Measurements from ENCODE around the gene MS4A10.
A peak's percentile ranks its signal among the peaks of the same experiment; 100 is the strongest.
"Not testable (repeated sequence)": the region's sequence is repeated elsewhere in the genome, so short reads cannot be mapped to it uniquely, and the experiment has no call there.

MS4A10 gene

GRCh38 chr11:60757231-60757800 lies 27.8 kb upstream of the MS4A10 start:
- no peak for TF ChIP-seq CTCF (IDR thresholded peaks at IDR 0.05; ENCODE audit: control insufficient read depth, insufficient read depth, low read depth, low read length, missing control alignments)
- no peak for DNase-seq (ENCODE audit: low read depth)
- no peak overlapping the region for H3K4me3 ChIP-seq (ENCODE audit: control insufficient read depth, low read depth, low read length)

DNA sequence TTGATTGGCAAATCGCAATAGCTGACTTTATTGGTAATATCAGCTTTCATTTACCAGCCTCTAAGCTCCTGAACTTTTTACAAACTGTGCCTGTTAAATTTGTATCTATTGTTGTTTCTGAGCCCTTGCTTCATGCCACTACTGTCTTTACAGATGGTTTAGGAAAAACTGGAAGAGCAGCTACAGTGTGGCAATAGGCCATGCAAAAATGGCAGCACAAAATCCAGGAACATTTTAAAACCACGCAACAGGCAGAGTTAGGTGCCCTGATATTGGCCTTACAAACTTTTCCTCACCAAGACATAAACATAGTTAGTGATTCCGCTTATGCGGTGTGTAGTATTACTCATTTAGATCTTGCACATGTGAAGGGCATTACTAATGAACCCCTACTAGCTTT lies 26.5 kb upstream of the MS4A10 start:
- H3K4me3 ChIP-seq (ENCODE audit: control insufficient read depth, low read depth, low read length); DNase-seq (ENCODE audit: low read depth): not testable (repeated sequence)

- not testable (repeated sequence) for H3K4me3 ChIP-seq (ENCODE audit: control insufficient read depth, low read depth, low read length); DNase-seq (ENCODE audit: low read depth)
These were observed 25.5 kb upstream of the MS4A10 start for GRCh38 chr11:60759438-60760225.

- DNase-seq (ENCODE audit: low read depth): no peak
- TF ChIP-seq CTCF (IDR thresholded peaks at IDR 0.05; ENCODE audit: control insufficient read depth, insufficient read depth, low read depth, low read length, missing control alignments): no peak
- no peak overlapping the region for H3K4me3 ChIP-seq (ENCODE audit: control insufficient read depth, low read depth, low read length)
These were observed 23.5 kb upstream of the MS4A10 start for GRCh38 chr11:60761436-60762190.

DNA sequence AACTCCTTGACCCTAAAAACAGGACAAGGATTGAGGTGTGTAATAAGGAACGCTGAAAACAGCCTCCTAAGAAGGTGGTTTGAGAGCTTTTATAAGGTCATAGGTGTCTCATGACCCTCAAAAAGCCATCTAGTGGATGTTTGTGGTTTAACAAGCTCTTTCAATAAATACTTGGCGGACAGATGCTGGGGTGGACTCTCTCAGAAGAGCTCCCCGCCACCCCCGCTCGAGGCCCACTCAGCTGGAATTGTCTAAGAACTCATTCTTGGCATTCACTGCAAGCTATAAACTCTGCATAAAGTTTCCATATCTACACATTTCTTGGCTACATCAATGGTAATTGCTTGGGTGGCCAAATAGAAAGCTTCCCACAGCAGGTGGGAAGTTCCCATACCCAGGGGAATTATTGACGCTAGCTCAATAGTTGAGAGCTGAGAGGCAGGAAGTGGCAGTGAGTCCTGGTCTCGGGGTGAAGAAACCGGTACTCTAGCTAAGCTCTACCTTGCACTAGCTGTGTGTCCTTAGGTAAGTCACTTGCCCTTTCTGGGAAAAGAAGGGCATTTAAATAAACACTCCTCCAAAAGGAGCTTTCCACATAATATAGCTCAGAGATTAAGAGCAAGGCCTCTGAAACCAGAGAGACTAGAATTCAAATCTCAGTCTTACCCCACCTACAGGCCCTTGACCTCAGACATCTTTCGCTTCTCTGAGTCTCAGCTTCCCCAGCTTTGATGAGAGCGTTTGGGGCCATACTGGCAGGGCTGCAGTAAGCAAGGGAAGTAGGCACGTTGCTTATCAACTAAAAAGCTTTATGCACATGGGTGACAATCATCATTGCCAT lies 22.1 kb upstream of the MS4A10 start:
- no peak overlapping the region for H3K4me3 ChIP-seq (ENCODE audit: control insufficient read depth, low read depth, low read length)
- no peak for DNase-seq (ENCODE audit: low read depth)
- TF ChIP-seq CTCF (IDR thresholded peaks at IDR 0.05; ENCODE audit: control insufficient read depth, insufficient read depth, low read depth, low read length, missing control alignments): peak; percentile 19

DNA sequence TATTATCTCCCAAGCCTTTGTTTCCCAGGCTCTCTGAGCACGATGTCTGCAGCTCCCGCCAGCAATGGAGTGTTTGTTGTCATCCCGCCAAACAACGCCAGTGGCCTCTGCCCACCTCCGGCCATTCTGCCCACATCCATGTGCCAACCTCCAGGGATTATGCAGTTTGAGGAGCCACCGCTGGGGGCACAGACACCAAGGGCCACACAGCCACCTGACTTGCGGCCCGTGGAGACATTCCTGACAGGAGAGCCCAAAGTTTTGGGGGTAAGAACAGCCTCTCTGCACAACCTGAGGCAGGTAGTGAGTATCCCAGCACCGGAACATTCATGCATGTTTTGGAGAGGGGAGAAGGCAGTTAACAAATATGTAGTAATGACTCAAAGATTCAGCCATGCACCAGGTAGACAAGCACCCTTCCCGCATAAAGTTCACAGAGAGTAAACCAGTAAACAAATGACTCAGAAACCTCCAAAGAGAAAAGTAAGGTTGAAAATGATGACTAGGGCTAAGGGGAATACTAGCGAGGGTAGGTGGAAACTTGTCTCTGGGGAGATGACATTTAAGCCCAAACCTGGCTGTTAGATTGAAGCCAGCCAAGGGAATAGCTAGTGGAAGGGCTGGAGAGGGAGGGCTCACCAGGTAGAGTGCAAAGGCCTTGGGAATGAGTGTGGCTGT lies 21.3 kb upstream of the MS4A10 start:
- no peak overlapping the region for H3K4me3 ChIP-seq (ENCODE audit: control insufficient read depth, low read depth, low read length)
- peak; percentile 7 for TF ChIP-seq CTCF (IDR thresholded peaks at IDR 0.05; ENCODE audit: control insufficient read depth, insufficient read depth, low read depth, low read length, missing control alignments)
- no peak for DNase-seq (ENCODE audit: low read depth)

- no peak overlapping the region for H3K4me3 ChIP-seq (ENCODE audit: control insufficient read depth, low read depth, low read length)
- TF ChIP-seq CTCF (IDR thresholded peaks at IDR 0.05; ENCODE audit: control insufficient read depth, insufficient read depth, low read depth, low read length, missing control alignments): no peak
- DNase-seq (ENCODE audit: low read depth): no peak
These were observed 20.3 kb upstream of the MS4A10 start for GRCh38 chr11:60764879-60765278.
